Measurements from ENCODE around the gene CASP4. TPM values are rescaled to one million over a fixed set of nuclear protein-coding genes. Genes with fewer than 3 reads are reported as not detected.

CASP4 gene
- total RNA-seq, 1 donor from 2014 or later, result not detected

GRCh38 chr11:105000797-105001196 is 32.4 kb upstream of the CASP4 start:
- no peak for DNase-seq (ENCODE audit: low read depth, low spot score)
- peak; percentile 49 for TF ChIP-seq CTCF (conservative IDR thresholded peaks at IDR 0.05)

GRCh38 chr11:105000167-105000566 is 31.8 kb upstream of the CASP4 start:
- DNase-seq (ENCODE audit: low read depth, low spot score), result no peak
- H3K36me3 Mint-ChIP-seq (ENCODE audit: low read depth), result no peaks in the 10 kb centered on the region
- no peak for TF ChIP-seq CTCF (conservative IDR thresholded peaks at IDR 0.05)
- H3K27ac Mint-ChIP-seq (ENCODE audit: unreplicated experiment), result no peak overlapping the region
- H3K4me1 Mint-ChIP-seq, result no peaks in the 10 kb centered on the region
- H3K4me3 Mint-ChIP-seq, result no peak overlapping the region
- no peaks in the 10 kb centered on the region for H3K27me3 Mint-ChIP-seq (ENCODE audit: low read depth)
- peaks cover 6% of the 10 kb centered on the region for H3K9me3 Mint-ChIP-seq

More at GRCh38 chr11:105000797-105001196, 32.4 kb upstream of the CASP4 start:
- Mint-ChIP-seq H3K4me3 (no peak overlapping the region), H3K27me3 (ENCODE audit: low read depth) (no peaks in the 10 kb centered on the region), H3K36me3 (ENCODE audit: low read depth) (no peaks in the 10 kb centered on the region), H3K27ac (ENCODE audit: unreplicated experiment) (no peak overlapping the region), H3K9me3 (peaks cover 6% of the 10 kb centered on the region), H3K4me1 (no peaks in the 10 kb centered on the region)

GRCh38 chr11:104999721-105000120 is 31.3 kb upstream of the CASP4 start:
- Mint-ChIP-seq H3K4me1 (no peaks in the 10 kb centered on the region), H3K27me3 (ENCODE audit: low read depth) (no peaks in the 10 kb centered on the region), H3K36me3 (ENCODE audit: low read depth) (no peaks in the 10 kb centered on the region), H3K9me3 (peaks cover 6% of the 10 kb centered on the region), H3K27ac (ENCODE audit: unreplicated experiment) (no peak overlapping the region), H3K4me3 (no peak overlapping the region)
- TF ChIP-seq CTCF (conservative IDR thresholded peaks at IDR 0.05), result no peak
- no peak for DNase-seq (ENCODE audit: low read depth, low spot score)

GRCh38 chr11:104997288-104997687 is 28.9 kb upstream of the CASP4 start:
- Mint-ChIP-seq H3K4me1 (no peaks in the 10 kb centered on the region), H3K27ac (ENCODE audit: unreplicated experiment) (no peak overlapping the region), H3K9me3 (peaks cover 6% of the 10 kb centered on the region), H3K27me3 (ENCODE audit: low read depth) (no peaks in the 10 kb centered on the region), H3K4me3 (no peak overlapping the region), H3K36me3 (ENCODE audit: low read depth) (no peaks in the 10 kb centered on the region)
- no peak for DNase-seq (ENCODE audit: low read depth, low spot score)
- TF ChIP-seq CTCF (conservative IDR thresholded peaks at IDR 0.05), result no peak

GRCh38 chr11:104995001-104995408 is 26.6 kb upstream of the CASP4 start:
- H3K9me3 Mint-ChIP-seq, result peaks cover 2% of the 10 kb centered on the region
- no peak for DNase-seq (ENCODE audit: low read depth, low spot score)
- H3K27me3 Mint-ChIP-seq (ENCODE audit: low read depth), result no peaks in the 10 kb centered on the region
- H3K27ac Mint-ChIP-seq (ENCODE audit: unreplicated experiment), result no peak overlapping the region
- no peak overlapping the region for H3K4me3 Mint-ChIP-seq
- H3K4me1 Mint-ChIP-seq, result no peaks in the 10 kb centered on the region
- no peaks in the 10 kb centered on the region for H3K36me3 Mint-ChIP-seq (ENCODE audit: low read depth)
- no peak for TF ChIP-seq CTCF (conservative IDR thresholded peaks at IDR 0.05)

- H3K9me3 Mint-ChIP-seq, result peaks cover 3% of the 10 kb centered on the region
- H3K36me3 Mint-ChIP-seq (ENCODE audit: low read depth), result no peaks in the 10 kb centered on the region
- H3K27me3 Mint-ChIP-seq (ENCODE audit: low read depth), result no peaks in the 10 kb centered on the region
- no peak overlapping the region for H3K27ac Mint-ChIP-seq (ENCODE audit: unreplicated experiment)
- no peak overlapping the region for H3K4me3 Mint-ChIP-seq
- no peaks in the 10 kb centered on the region for H3K4me1 Mint-ChIP-seq
- TF ChIP-seq CTCF (conservative IDR thresholded peaks at IDR 0.05), result no peak
- DNase-seq (ENCODE audit: low read depth, low spot score), result no peak
Measured at GRCh38 chr11:104992781-104993180, 24.4 kb upstream of the CASP4 start.

Data from neural crest cell (in vitro differentiated cells).